Measurements from ENCODE around the gene RIN3. TPM values are rescaled to one million over a fixed set of nuclear protein-coding genes. Genes with fewer than 3 reads are reported as not detected.
A peak's percentile ranks its signal among the peaks of the same experiment; 100 is the strongest.

The RIN3 gene
- total RNA-seq, 1 experiment from 2014 or later = 1.5 TPM

DNA sequence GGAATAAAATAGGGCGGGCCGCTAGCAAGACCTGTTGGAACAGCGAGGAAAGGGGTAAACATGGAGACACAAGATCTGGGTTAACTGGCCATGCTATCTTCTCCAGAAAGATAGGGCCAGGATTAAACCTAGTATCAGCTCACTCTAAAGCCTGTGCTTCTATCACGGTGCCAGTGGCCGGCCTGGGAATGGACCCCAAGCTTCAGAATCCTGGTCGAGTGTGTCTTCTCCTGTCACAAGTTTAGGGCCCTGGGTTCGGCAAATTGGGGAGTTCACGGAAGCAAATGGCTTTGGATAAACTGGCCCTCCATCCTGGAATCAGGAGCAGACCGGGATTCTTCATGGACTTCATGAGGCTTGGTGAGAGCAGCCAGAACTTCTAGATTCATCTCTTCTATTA, 152.7 kb downstream of the RIN3 start:
- no CpG with 5 or more reads among the region's 9 CpGs for WGBS (ENCODE audit: extremely low coverage, insufficient read length, low lambda C conversion rate)
- no peak overlapping the region for H4K5ac ChIP-seq (ENCODE audit: insufficient read length, low read depth, low read length)
- H3T11ph ChIP-seq (ENCODE audit: low read length) = no peak overlapping the region
- TF ChIP-seq, protein P1, sequence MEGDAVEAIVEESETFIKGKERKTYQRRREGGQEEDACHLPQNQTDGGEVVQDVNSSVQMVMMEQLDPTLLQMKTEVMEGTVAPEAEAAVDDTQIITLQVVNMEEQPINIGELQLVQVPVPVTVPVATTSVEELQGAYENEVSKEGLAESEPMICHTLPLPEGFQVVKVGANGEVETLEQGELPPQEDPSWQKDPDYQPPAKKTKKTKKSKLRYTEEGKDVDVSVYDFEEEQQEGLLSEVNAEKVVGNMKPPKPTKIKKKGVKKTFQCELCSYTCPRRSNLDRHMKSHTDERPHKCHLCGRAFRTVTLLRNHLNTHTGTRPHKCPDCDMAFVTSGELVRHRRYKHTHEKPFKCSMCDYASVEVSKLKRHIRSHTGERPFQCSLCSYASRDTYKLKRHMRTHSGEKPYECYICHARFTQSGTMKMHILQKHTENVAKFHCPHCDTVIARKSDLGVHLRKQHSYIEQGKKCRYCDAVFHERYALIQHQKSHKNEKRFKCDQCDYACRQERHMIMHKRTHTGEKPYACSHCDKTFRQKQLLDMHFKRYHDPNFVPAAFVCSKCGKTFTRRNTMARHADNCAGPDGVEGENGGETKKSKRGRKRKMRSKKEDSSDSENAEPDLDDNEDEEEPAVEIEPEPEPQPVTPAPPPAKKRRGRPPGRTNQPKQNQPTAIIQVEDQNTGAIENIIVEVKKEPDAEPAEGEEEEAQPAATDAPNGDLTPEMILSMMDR (conservative IDR thresholded peaks at IDR 0.05) = no peak
- H3K36me3 Mint-ChIP-seq (ENCODE audit: insufficient read depth in 1 of 3, low read depth in 3 of 3) = peaks cover 0 to 3% (median 2%) of the 10 kb centered on the region in 3 experiments; a peak in 1 of 7 replicates
- H3K4me3 Mint-ChIP-seq = no peak overlapping the region
- H2BK120ac ChIP-seq (ENCODE audit: low read depth, low read length, poor library complexity, severe bottlenecking) = no peak overlapping the region
- no peak overlapping the region for H3K56ac ChIP-seq (ENCODE audit: insufficient read length, low read depth, low read length)
- DNase-seq = no peak
- no peak overlapping the region for H2AFZ ChIP-seq (ENCODE audit: low read length)
- no peak overlapping the region for H3K23ac ChIP-seq (ENCODE audit: insufficient read length, low read depth, low read length)
- no peaks in the 10 kb centered on the region for H3K4me1 ChIP-seq (ENCODE audit: insufficient read depth, low read length)
- H3K27ac Mint-ChIP-seq = peak overlapping the region in 2 of 3 experiments; percentile 30 to 82; a peak in 1 of 7 replicates
- no peak overlapping the region for H2BK5ac ChIP-seq (ENCODE audit: insufficient read length, low read length)
- no peaks in the 10 kb centered on the region for H4K20me1 ChIP-seq (ENCODE audit: control insufficient read depth, insufficient read depth, insufficient read length)
- H2BK15ac ChIP-seq (ENCODE audit: low read depth, low read length) = no peak overlapping the region
- no peaks in the 10 kb centered on the region for H3K27me3 ChIP-seq (ENCODE audit: insufficient read depth, low read length)
- no peaks in the 10 kb centered on the region; the same call in 1 of the 2 replicates for H3K27me3 Mint-ChIP-seq (ENCODE audit: low read depth)
- H2BK12ac ChIP-seq (ENCODE audit: insufficient read length, low read depth, low read length) = no peak overlapping the region
- H2BK20ac ChIP-seq (ENCODE audit: low read depth, low read length, poor library complexity, severe bottlenecking) = no peak overlapping the region
- no peaks in the 10 kb centered on the region for H3K9me3 Mint-ChIP-seq
- no peak overlapping the region for H3K14ac ChIP-seq (ENCODE audit: insufficient read depth, low read length)
- H3K9ac ChIP-seq (ENCODE audit: extremely low read depth, insufficient read length, low read length) = no peak overlapping the region
- no peak overlapping the region for H3K4ac ChIP-seq (ENCODE audit: low read depth, low read length)
- peaks cover 13 to 17% of the 10 kb centered on the region in 2 experiments for H3K4me1 Mint-ChIP-seq
- H4K8ac ChIP-seq (replicated peaks; ENCODE audit: insufficient read length, low read depth, low read length) = no peak overlapping the region
- no peak overlapping the region for H4K91ac ChIP-seq (ENCODE audit: insufficient read length, low read depth, low read length)
- H3K4me2 ChIP-seq (ENCODE audit: insufficient read depth, insufficient read length, low read length) = no peak overlapping the region
- H3K9me3 ChIP-seq (ENCODE audit: control insufficient read depth, low read depth, low read length) = no peaks in the 10 kb centered on the region
- H3K79me2 ChIP-seq (ENCODE audit: insufficient read depth, low read length) = no peaks in the 10 kb centered on the region
- H3K79me1 ChIP-seq (ENCODE audit: insufficient read depth, low read depth, low read length, poor library complexity, severe bottlenecking) = no peaks in the 10 kb centered on the region
- H3K18ac ChIP-seq (ENCODE audit: insufficient read length, low read depth, low read length) = no peak overlapping the region
- H3K23me2 ChIP-seq (ENCODE audit: insufficient read length, low read depth, low read length, poor library complexity, severe bottlenecking) = no peaks in the 10 kb centered on the region
- no peak overlapping the region for H2AK5ac ChIP-seq (ENCODE audit: insufficient read length, low read length)
- H3K27ac ChIP-seq (ENCODE audit: insufficient read length, low read depth, low read length) = no peak overlapping the region
